IPS-15b (cell line): ENCODE results near the gene LIMS2.

Experiments used
- H3K27me3 ChIP-seq: one replicate; pipeline ENCODE4 v1.6.1; 2013; ENCODE audit warnings: low read length; ENCODE audit not compliant: control insufficient read depth, insufficient read depth
- H3K36me3 ChIP-seq: one replicate; pipeline ENCODE4 v1.6.1; 2013; ENCODE audit warnings: low read length; ENCODE audit not compliant: control insufficient read depth, insufficient read depth
- H3K4me1 ChIP-seq: one replicate; pipeline ENCODE4 v1.6.1; 2013; ENCODE audit warnings: mild to moderate bottlenecking, low read length; ENCODE audit not compliant: control insufficient read depth, insufficient read depth
- H3K4me3 ChIP-seq: one replicate; pipeline ENCODE4 v1.5.1; 2013; ENCODE audit warnings: low read depth, low read length
- H3K9ac ChIP-seq: one replicate; pipeline ENCODE4 v1.6.1; 2013; ENCODE audit warnings: low read depth, mild to moderate bottlenecking, low read length
- H3K9me3 ChIP-seq: one replicate; pipeline ENCODE4 v1.6.1; 2013; ENCODE audit warnings: mild to moderate bottlenecking, low read length; ENCODE audit not compliant: control insufficient read depth, insufficient read depth

LIMS2 gene

GRCh38 chr2:127598711-127599110 is 76.6 kb downstream of the LIMS2 start:
- no peak overlapping the region for H3K9ac ChIP-seq

GRCh38 chr2:127597984-127598380 is 77.3 kb downstream of the LIMS2 start:
- H3K9ac ChIP-seq = no peak overlapping the region
- H3K36me3 ChIP-seq = no peaks in the 10 kb centered on the region
- no peaks in the 10 kb centered on the region for H3K27me3 ChIP-seq
- no peaks in the 10 kb centered on the region for H3K9me3 ChIP-seq
- H3K4me1 ChIP-seq = no peaks in the 10 kb centered on the region
- no peak overlapping the region for H3K4me3 ChIP-seq

More at GRCh38 chr2:127598711-127599110, 76.6 kb downstream of the LIMS2 start:
- no peaks in the 10 kb centered on the region for H3K27me3 ChIP-seq
- H3K4me3 ChIP-seq = no peak overlapping the region
- H3K36me3 ChIP-seq = no peaks in the 10 kb centered on the region
- no peaks in the 10 kb centered on the region for H3K4me1 ChIP-seq
- no peaks in the 10 kb centered on the region for H3K9me3 ChIP-seq

GRCh38 chr2:127597046-127597983 is 78.0 kb downstream of the LIMS2 start:
- Histone ChIP-seq H3K4me1 (no peaks in the 10 kb centered on the region), H3K9me3 (no peaks in the 10 kb centered on the region), H3K4me3 (no peak overlapping the region), H3K9ac (no peak overlapping the region), H3K36me3 (no peaks in the 10 kb centered on the region), H3K27me3 (no peaks in the 10 kb centered on the region)

- H3K36me3 ChIP-seq = no peaks in the 10 kb centered on the region
- H3K27me3 ChIP-seq = no peaks in the 10 kb centered on the region
- no peaks in the 10 kb centered on the region for H3K9me3 ChIP-seq
- H3K4me3 ChIP-seq = no peak overlapping the region
- no peak overlapping the region for H3K9ac ChIP-seq
- peaks cover 2% of the 10 kb centered on the region for H3K4me1 ChIP-seq
These were observed 78.9 kb downstream of the LIMS2 start for GRCh38 chr2:127596311-127597045.

GRCh38 chr2:127594116-127594591 is 81.2 kb downstream of the LIMS2 start:
- Histone ChIP-seq H3K9ac (no peak overlapping the region), H3K4me1 (peaks cover 2% of the 10 kb centered on the region), H3K4me3 (no peak overlapping the region), H3K9me3 (no peaks in the 10 kb centered on the region), H3K36me3 (no peaks in the 10 kb centered on the region), H3K27me3 (no peaks in the 10 kb centered on the region)

- H3K27me3 ChIP-seq = no peaks in the 10 kb centered on the region
- no peaks in the 10 kb centered on the region for H3K9me3 ChIP-seq
- no peak overlapping the region for H3K9ac ChIP-seq
- H3K4me1 ChIP-seq = peaks cover 2% of the 10 kb centered on the region
- no peaks in the 10 kb centered on the region for H3K36me3 ChIP-seq
- H3K4me3 ChIP-seq = no peak overlapping the region
These were observed 81.9 kb downstream of the LIMS2 start for GRCh38 chr2:127593228-127594115.

GRCh38 chr2:127592761-127593227 is 82.5 kb downstream of the LIMS2 start:
- H3K36me3 ChIP-seq = no peaks in the 10 kb centered on the region
- no peak overlapping the region for H3K4me3 ChIP-seq
- peaks cover 2% of the 10 kb centered on the region for H3K4me1 ChIP-seq
- no peak overlapping the region for H3K9ac ChIP-seq
- no peaks in the 10 kb centered on the region for H3K9me3 ChIP-seq
- no peaks in the 10 kb centered on the region for H3K27me3 ChIP-seq

- Histone ChIP-seq H3K9ac (no peak overlapping the region), H3K9me3 (no peaks in the 10 kb centered on the region), H3K27me3 (no peaks in the 10 kb centered on the region), H3K4me1 (peaks cover 2% of the 10 kb centered on the region), H3K36me3 (no peaks in the 10 kb centered on the region), H3K4me3 (no peak overlapping the region)
These were observed 84.0 kb downstream of the LIMS2 start for GRCh38 chr2:127591221-127591923.

GRCh38 chr2:127590386-127591190 is 84.7 kb downstream of the LIMS2 start:
- H3K36me3 ChIP-seq = no peaks in the 10 kb centered on the region
- H3K9ac ChIP-seq = no peak overlapping the region
- peaks cover 2% of the 10 kb centered on the region for H3K4me1 ChIP-seq
- H3K9me3 ChIP-seq = no peaks in the 10 kb centered on the region
- H3K4me3 ChIP-seq = no peak overlapping the region
- H3K27me3 ChIP-seq = no peaks in the 10 kb centered on the region

- H3K27me3 ChIP-seq = no peaks in the 10 kb centered on the region
- H3K36me3 ChIP-seq = no peaks in the 10 kb centered on the region
- peaks cover 2% of the 10 kb centered on the region for H3K4me1 ChIP-seq
- no peak overlapping the region for H3K9ac ChIP-seq
- no peaks in the 10 kb centered on the region for H3K9me3 ChIP-seq
- H3K4me3 ChIP-seq = no peak overlapping the region
These were observed 85.5 kb downstream of the LIMS2 start for GRCh38 chr2:127589841-127590240.
